Measurements from ENCODE around the gene PRELP. TPM values are rescaled to one million over a fixed set of nuclear protein-coding genes. Genes with fewer than 3 reads are reported as not detected.
"Not testable (repeated sequence)": the region's sequence is repeated elsewhere in the genome, so short reads cannot be mapped to it uniquely, and the experiment has no call there.

PRELP gene
- total and polyA plus RNA-seq, 8 donors: 1.1 to 29.8 (median 8.7) TPM

- WGBS, 5 donors: 86 to 93% (median 89%) methylated on average over 10 to 11 of the region's 11 CpGs
- no peak for TF ChIP-seq EP300 (IDR thresholded peaks at IDR 0.05)
- TF ChIP-seq POLR2A (IDR thresholded peaks at IDR 0.05): no peak
- no peak for TF ChIP-seq POLR2AphosphoS5 (IDR thresholded peaks at IDR 0.05)
- no peak for TF ChIP-seq CTCF (IDR thresholded peaks at IDR 0.05)
- H3K4me1 ChIP-seq: peaks cover 24 to 60% (median 46%) of the 10 kb centered on the region in 4 donors
These were observed 42.0 kb downstream of the PRELP start for GRCh38 chr1:203517426-203518110.

DNA sequence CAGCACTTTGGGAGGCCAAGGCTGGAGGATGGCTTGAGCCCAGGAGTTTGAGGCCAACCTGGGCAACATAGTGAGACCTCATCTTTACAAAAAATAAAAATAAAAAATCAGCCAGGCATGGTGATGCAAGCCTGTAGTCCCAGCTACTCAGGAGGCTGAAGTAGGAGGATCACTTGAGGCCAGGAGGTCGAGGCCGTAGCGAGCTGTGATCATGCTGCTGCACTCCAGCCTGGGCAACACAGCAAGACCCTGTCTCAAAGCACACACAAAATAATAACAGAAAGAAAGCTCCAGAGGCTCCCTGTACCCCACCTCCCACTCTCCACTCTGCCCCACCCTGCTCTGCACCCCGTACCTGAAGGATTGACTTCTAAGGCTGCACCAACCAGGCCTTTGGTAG is 42.5 kb downstream of the PRELP start:
- H3K36me3 ChIP-seq; intact Hi-C loops (cut with DNase I; ENCODE audit: low total_unique reads); H3K27ac ChIP-seq; H3K9me3 ChIP-seq; H3K27me3 ChIP-seq; DNase-seq; H3K4me3 ChIP-seq: not testable (repeated sequence)
- peaks cover 19 to 59% (median 42%) of the 10 kb centered on the region in 4 donors for H3K4me1 ChIP-seq
- 85 to 99% (median 96%) methylated on average over 4 of the region's 4 CpGs for WGBS, 5 donors

More at GRCh38 chr1:203517426-203518110, 42.0 kb downstream of the PRELP start:
- Histone ChIP-seq H3K27ac (no peak overlapping the region), H3K4me3 (no peak overlapping the region), H3K9me3 (no peaks in the 10 kb centered on the region), H3K36me3 (no peaks in the 10 kb centered on the region), H3K27me3 (no peaks in the 10 kb centered on the region)
- intact Hi-C loops (cut with DNase I; ENCODE audit: low total_unique reads): no loop called here
- DNase-seq: no peak

DNA sequence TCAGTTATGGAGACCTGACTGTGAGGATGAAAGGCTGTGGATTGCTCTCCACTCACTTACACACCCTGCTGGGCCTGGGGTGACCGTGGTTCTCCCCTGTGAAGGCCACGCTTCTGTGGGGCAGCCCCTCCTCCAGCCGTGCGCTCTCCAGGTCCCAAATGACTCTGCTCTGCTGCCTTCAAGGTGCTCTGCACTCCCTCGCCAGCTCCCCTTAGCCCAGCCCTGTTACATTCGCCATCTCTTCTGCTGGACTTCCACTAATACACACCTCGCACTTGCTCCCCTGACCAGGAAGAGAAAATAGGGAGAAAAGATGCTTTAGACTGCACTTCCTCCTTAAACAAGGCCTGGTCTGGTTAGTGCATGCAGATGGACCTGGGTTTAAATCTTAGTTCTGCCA is 42.9 kb downstream of the PRELP start:
- H3K27me3 ChIP-seq: no peaks in the 10 kb centered on the region
- TF ChIP-seq CTCF (IDR thresholded peaks at IDR 0.05): no peak
- TF ChIP-seq EP300 (IDR thresholded peaks at IDR 0.05): no peak
- TF ChIP-seq POLR2AphosphoS5 (IDR thresholded peaks at IDR 0.05): no peak
- no peak for TF ChIP-seq POLR2A (IDR thresholded peaks at IDR 0.05)
- H3K4me1 ChIP-seq: peaks cover 15 to 58% (median 38%) of the 10 kb centered on the region in 4 donors
- no peak for DNase-seq
- no peaks in the 10 kb centered on the region for H3K9me3 ChIP-seq
- H3K4me3 ChIP-seq: no peak overlapping the region
- no peaks in the 10 kb centered on the region for H3K36me3 ChIP-seq
- no peak overlapping the region for H3K27ac ChIP-seq
- WGBS, 5 donors: 90 to 95% (median 93%) methylated on average over 7 of the region's 7 CpGs
- intact Hi-C loops (cut with DNase I; ENCODE audit: low total_unique reads): no loop called here

- Histone ChIP-seq H3K36me3 (no peaks in the 10 kb centered on the region), H3K4me3 (no peak overlapping the region), H3K9me3 (no peaks in the 10 kb centered on the region), H3K27ac (peak overlapping the region in 1 of 5 donors; percentile 42), H3K27me3 (no peaks in the 10 kb centered on the region), H3K4me1 (peaks cover 12 to 56% (median 34%) of the 10 kb centered on the region in 4 donors)
- intact Hi-C loops (cut with DNase I; ENCODE audit: low total_unique reads): no loop called here
- TF ChIP-seq POLR2AphosphoS5 (IDR thresholded peaks at IDR 0.05): peak in 2 of 3 donors; percentile 66 to 85
- TF ChIP-seq POLR2A (IDR thresholded peaks at IDR 0.05): no peak
- 74 to 83% (median 77%) methylated on average over 10 of the region's 10 CpGs for WGBS, 5 donors
- peak; percentile 73 to 89 for DNase-seq
These were observed 43.6 kb downstream of the PRELP start for GRCh38 chr1:203519053-203519840.

DNA sequence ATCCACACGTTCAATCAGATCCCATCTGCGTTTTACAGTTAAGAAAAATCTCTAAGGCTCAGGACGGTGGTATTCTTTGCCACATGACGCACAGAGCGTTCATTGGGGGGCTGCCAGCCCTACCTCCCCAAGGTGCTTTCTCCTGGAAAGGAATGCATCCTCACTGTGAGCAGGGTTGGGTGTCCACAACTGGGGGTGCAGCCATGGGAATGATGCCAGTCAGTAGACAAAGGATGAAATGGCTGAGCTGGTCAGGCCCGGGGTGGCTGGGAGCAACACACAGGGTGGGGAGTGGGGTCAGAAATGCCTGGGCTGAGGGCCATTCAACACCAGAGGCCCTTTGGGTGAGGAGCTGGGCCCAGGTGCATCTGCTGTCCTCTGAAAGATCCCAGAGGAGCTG is 44.3 kb downstream of the PRELP start:
- Histone ChIP-seq H3K36me3 (no peaks in the 10 kb centered on the region), H3K9me3 (no peaks in the 10 kb centered on the region), H3K27ac (peak overlapping the region in 1 of 5 donors; percentile 42), H3K4me3 (no peak overlapping the region), H3K27me3 (no peaks in the 10 kb centered on the region), H3K4me1 (peaks cover 12 to 55% (median 34%) of the 10 kb centered on the region in 4 donors)
- TF ChIP-seq EP300 (IDR thresholded peaks at IDR 0.05) (no peak), POLR2AphosphoS5 (IDR thresholded peaks at IDR 0.05) (no peak)
- no peak for DNase-seq
- 80 to 94% (median 91%) methylated on average over 6 of the region's 6 CpGs for WGBS, 5 donors
- intact Hi-C loops (cut with DNase I; ENCODE audit: low total_unique reads): no loop called here
